NCI-H2081 (cell line): ENCODE results near the gene NAA25.
A peak's percentile ranks its signal among the peaks of the same experiment; 100 is the strongest.
"Not testable (repeated sequence)": the region's sequence is repeated elsewhere in the genome, so short reads cannot be mapped to it uniquely, and the experiment has no call there.

Source experiments
- DNase-seq, 2 experiments: peaks; one replicate each; lab custom pipeline; 2025; lab: John Stamatoyannopoulos, UW

The NAA25 gene

DNA sequence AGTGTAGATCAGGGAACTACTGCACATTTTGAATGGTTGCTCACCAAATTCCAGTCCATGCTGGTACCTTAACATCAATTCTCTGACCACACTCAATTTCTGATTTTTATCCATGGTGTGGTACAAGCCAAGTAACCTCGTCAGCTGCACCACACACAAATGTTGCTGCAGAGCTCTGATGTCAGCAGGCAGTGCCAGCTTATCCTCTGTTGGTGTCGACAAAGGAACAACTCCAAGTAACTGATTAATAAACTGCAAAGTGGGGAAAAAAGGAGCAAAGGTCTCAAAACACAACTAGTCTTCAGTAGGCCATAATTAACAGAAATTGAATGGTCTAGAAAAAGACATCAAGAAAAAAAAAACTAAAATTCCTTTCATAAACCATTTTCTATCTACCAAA, 47.4 kb downstream of the NAA25 start:
- no peak for DNase-seq

DNA sequence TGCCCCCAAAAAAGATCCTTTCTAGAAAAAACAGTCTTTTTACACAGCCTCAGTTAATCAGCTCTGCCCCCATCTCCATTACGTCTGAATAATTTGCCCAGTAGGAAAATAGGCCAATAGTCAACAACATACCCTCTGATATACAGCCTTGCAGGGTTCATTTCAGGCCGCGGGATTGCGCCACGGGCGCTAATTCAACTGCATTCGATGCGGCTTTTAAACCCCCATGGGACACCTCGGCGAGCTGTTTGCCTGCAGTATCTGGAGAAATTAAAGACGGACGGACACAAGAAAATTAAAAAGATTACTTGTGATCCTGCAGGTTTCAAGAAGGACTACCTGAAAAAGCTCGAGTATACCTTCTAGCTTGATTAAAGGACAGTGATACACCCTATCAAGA, 59.2 kb downstream of the NAA25 start:
- no peak for DNase-seq

DNA sequence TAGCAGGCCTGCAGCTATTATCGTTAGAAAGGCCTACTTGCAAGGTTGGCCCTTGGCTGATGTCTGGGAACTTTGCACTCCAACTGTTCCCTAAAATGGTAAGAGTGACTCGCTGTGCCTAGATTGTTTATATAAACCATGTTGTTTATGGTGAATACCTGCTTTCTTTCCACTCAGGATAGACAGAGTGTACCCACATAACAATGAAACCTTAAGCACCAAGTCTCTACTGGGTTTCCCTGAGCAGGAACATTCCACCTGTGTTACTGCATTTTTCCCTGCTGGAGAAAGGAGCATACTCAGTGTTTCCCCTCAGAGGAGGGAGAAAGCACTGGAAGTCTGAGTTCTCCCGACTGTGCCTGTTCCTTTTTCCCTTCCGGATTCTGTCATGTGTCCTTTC, 62.6 kb downstream of the NAA25 start:
- DNase-seq = no peak

DNA sequence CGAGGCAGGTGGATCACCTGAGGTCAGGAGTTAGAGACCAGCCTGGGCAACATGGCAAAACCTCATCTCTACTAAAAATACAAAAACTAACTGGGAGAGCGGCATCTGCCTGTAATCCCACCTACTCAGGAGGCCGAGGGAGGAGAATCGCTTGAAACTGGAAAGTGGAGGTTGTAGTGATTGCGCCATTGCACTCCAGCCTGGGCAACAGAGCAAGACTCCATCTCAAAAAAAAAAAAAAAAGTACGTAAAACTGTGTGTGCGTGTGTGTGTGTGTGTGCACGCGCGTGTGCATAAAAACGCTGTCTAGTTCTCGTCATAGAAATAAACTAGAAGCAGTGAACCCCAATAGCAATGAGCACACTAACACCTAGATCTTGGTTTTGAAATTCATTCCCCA, 72.0 kb downstream of the NAA25 start:
- DNase-seq = not testable (repeated sequence)

DNA sequence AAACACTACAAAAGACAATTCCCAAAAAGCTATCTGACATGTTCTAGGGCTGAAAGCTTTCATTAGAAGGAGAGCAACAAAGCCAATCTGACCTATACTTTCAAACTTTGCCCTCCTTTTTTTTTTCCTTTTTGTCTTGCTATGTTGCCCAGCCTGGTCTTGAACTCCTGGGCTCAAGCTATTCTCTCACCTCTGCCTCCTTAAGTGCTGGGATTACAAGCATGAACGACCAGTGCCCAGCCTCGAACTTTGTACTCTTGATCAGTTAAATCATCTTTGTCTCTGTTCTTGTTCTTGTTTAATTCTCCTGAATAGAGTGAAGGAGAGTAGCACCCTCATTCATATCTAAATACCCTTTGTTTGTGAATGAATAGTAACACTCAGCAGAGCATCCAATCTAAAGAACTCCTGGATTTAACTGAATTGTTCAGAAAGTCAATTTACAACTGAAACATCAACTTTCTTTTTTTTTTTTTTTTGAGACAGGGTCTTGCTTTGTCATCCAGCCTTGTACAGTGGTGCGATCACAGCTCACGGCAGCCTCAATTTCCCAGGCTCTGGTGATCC, 73.3 kb downstream of the NAA25 start:
- no peak for DNase-seq

DNA sequence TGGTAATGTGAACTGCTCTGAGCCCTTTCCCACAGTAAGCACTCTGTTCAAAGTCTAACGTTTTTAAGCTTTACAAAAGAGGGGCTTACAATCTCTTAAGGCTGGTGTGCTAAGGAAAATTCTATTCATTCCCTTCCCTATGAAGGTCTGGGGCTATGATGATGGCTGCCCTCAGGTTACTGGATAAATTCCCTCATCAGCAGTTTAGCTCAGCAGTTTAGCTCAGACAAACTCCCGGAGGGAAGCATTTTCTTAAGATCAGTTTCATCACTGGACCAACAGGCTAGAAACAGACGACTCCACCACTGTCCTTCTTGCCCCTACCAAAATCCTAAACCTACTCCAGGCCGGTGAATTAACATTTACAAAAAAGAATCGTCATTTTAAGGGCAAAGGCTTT, 76.3 kb downstream of the NAA25 start:
- DNase-seq = no peak

DNA sequence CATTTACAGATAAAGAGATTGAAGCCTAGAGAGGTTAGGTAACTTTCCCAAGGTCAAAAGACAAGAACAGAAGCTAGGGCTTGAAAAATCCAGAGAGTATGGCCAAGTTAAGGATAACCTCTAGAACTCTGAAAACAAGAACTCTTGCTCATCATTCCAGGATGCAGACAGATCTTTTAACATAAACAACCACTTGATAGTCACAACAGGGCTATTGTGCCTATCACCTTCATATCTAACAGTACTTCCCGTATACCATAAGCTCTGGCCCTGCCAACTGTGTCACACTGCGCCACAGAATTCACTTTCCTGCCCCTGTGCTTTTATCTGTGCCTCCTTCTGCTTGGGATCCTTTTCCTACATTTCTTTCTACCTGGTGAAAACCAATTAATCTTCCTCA, 77.1 kb downstream of the NAA25 start:
- no peak for DNase-seq

DNA sequence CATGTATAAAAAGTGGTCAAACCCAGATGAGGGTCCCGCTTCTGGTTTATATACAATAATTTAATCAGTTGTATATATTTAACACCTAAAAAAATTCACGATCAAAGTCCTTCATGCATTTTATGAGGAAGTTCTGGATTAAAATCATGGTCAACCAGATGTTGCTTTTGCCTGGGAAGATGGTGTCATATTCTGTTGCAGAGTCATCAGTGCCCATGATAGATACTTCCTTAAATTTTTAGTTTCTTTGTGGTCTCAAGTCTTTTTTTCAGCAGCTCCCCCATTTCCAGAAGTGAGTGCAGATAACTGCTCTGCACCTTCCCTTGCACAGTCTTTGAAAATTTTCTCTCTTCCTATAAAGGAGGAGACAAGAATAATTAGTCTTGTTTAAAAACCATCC, 79.3 kb downstream of the NAA25 start:
- DNase-seq = no peak

DNA sequence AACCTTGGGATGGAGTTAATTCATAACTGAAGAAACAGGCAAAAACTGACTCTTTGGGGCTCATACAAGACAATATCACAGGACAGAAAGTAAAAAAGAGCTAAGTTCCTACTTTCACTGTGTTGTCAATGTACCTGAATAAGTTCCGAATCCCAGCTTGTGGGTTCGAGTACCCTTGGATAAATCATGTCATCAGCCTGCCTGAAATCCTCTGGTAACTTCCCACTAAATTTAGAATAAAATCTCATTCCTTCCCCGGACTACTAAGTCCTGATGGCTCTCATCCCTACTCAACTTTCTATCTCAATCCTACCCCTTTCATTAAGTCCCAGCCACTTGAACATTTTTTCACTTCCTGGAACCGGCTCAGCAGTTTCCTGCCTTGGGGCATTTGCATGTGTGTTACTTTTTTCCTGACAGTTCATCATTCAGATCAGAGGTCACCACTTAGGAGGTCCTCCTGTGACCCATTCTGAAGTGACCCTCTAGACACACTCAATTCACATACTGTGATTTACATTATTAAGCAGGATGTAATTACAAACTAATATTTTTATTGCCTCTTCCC, 82.7 kb downstream of the NAA25 start:
- DNase-seq = no peak

DNA sequence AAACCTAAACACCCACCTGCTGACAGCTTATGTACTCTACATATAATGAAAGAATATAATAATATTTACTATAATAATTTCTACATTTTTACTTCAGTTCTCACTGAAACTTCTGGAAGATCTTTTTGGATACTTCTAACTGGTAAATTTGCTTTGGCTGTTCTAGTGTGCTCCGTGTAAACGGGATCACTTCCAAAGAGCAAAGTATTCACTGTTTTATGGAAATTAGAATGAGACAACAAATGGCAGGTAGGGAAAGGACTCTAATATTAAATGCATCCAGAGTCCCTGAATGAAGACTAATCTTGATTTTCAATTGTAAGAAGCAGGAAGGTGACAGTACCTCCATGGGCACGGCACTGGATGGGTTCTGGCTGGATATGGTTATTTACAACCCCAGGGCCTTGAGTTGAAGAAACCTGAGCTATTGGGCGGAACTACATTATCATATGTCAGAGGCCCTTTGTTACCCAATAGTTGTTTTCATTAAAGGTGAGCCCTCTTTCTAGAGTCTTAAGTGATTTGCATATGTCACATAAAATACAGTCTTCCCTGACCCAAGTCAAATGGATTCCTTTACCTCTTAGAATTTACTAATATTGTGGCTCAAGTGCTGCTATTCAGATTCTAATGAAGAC, 84.7 kb downstream of the NAA25 start:
- no peak for DNase-seq

DNA sequence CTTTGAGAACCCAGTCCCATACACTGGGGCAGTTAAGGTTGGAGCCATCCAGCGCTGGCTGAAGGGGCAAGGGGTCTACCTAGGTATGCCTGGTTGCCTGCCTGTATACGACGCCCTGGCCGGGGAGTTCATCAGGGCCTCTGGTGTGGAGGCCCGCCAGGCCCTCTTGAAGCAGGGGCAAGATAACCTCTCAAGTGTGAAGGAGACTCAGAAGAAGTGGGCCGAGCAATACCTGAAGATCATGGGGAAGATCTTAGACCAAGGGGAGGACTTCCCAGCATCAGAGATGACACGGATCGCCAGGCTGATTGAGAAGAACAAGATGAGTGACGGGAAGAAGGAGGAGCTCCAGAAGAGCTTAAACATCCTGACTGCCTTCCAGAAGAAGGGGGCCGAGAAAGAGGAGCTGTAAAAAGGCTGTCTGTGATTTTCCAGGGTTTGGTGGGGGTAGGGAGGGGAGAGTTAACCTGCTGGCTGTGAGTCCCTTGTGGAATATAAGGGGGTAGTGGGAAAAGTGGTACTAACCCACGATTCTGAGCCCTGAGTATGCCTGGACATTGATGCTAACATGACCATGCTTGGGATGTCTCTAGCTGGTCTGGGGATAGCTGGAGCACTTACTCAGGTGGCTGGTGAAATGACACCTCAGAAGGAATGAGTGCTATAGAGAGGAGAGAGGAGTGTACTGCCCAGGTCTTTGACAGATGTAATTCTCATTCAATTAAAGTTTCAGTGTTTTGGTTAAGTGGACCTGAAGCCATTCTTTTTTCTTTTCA, 86.2 kb downstream of the NAA25 start:
- DNase-seq = no peak

DNA sequence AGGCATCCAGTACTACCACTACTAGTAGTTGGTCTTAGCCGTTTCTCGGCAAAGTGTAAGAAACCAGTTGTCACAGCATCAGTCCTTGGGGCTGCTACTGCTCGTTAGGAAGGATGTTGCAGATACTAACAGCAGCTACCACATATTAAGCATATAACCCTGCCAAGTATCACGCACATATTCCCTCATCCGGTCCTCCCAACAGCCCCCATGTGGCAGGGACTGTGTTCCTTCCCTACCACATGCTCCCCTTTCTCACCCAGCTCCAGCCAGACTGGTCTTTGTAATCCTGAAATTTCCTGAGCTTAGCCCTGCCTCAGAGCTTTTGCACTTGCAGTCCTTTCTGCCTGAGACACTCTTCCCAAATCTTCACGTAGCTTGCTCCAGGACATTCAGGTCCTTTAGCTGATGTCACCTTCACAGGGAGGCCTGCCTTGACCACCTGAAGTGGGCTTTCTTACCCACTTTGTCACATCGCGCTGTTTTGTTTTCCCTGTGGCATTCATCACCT, 87.6 kb downstream of the NAA25 start:
- no peak for DNase-seq

DNA sequence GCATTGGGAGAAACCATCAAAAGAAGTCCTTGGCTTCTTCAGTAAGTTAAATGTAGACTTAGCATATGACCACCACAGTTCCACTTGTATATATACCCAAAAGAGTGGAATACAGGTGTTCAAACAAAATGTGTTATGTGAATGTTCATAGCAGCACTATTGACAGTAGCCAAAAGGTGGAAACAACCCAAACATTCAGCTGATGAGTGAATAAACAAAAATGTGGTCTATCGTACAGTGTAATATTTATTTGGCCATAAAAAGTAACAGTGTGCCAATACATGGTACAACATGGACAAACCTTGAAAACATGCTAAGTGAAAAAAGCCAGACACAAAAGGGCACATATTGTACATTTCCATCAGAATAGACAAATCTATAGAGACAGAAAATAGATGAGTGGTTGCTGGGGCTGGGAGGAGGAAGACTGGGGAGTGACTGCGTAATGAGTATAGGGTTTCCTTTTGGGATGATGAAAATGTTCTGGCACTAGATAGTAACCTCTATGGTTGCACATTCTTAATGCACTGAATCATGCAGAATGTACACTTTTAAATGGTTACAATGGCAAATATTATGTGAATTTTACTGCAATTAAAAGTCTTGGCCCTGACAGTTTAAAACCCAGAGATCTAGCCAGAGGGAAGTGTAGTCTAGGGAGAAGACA, 89.9 kb downstream of the NAA25 start:
- DNase-seq = peak in 1 of 2 experiments; percentile 50

DNA sequence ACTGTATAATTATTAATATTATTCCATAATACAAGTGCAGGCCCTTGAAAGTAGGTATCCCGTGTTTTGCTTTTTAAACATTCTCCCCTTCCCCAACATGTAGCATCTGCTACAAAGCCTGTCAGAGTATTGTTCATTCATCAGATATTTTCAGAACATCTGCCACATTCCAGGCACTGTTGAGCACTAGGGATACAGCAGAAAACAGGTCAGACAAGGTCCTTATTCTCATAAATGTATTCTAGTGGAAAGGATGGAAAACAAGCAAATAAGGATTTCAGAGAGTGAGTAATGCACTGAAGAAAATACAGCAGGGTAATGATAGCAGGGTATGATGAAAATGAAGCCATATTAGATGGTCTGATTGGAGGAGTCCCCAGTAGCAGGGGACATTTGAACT, 91.5 kb downstream of the NAA25 start:
- DNase-seq = no peak

DNA sequence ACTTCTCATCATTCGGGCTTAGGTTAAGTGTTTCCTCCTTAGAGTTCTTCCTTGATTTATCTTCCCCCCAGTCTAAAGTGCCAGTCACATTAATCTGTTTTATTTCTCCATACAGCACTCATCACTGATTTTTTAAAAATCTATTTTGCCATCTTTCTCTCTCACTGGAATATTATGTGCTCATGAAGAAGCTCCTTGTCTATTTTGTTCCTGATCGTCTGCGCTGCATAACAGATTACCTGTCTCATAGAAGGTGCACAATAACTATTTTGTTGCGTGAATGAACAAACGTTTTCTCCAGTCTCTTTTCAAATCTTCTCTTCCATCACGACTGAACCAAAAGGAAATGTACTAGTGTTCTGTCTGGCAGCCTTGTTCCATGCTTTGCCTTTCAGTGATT, 92.6 kb downstream of the NAA25 start:
- no peak for DNase-seq

DNA sequence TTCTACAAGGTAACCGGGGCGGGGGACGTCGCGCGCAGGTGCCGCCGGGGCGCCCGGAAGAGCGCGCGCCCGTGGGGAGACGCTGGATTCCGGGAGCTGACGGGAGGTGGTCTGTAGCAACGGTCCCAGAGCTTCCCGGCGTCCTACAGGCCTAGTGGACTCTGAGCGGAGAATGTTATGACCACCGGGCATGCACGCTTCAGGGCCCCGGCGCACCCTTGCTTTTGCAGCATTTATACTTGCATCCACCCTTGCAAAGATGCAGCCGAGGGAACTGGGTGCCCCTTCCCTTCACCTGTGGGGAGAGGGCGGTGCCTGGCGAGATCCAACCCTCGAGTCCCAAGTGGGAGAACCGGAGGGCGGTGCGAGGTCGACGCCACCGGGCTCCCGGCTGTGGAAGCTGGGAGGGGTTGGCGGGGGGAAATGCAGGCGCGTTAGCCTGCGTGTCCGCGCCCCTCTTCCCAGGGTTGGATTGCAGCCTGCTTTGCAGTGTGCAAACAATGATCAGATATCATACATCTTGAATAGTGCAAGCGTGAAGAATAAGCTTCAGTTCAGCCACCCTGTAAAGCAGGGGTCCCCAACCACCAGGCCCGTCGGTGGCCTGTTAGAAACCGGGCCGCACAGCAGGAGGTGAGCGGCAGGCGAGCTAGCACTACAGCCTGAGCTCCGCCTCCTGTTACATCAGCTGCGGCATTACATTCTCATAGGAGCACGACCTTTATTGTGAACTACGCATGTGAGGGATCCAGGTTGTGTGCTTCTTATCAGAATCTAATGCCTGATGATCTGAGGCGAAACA, 94.8 kb downstream of the NAA25 start:
- peak; percentile 79 to 87 for DNase-seq

DNA sequence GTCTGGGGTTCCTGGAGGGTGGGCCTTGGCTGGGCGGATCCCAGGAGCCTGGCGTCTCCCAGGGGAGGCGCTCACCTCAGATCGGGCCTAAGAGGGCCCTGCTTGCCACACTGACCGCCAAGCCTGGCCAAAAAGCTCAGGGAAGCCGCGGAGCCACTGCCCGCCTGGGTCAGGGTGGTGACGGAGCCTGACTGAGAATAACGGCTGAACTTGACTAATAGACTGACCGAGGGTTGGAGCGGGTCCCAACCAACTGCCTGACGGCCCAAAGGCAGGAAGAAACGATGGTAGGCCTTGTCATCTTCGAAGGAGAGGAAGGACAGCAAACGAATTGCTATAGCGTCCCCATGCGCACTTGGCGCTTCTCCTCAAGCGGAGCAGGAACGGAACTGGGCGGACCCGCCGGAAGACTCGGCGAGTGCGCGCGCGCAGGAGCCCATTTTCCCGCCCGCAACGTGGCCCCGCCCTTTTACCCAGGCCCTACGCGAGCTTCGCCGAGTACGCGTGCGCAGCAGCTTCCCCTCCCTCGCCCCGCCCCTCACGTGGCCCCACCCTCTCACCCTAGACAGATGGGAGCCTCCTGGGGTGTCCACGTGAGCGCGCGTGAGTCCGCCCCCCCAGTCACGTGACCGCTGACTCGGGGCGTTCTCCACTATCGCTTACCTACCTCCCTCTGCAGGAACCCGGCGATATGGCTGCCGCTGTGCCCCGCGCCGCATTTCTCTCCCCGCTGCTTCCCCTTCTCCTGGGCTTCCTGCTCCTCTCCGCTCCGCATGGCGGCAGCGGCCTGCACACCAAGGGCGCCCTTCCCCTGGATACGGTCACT, 95.6 kb downstream of the NAA25 start, which contains the start of the genes ERP29 and TMEM116:
Gene ERP29, plus strand, starts transcription at position 652 of the 826 bp plus-strand sequence. Its CDS starts 40 bp downstream, at position 692.
Gene TMEM116, minus strand, starts transcription at position 391 of the 826 bp plus-strand sequence. CDS start 7,895 bp downstream, outside the sequence.
- DNase-seq = peak; percentile 96 to 99

DNA sequence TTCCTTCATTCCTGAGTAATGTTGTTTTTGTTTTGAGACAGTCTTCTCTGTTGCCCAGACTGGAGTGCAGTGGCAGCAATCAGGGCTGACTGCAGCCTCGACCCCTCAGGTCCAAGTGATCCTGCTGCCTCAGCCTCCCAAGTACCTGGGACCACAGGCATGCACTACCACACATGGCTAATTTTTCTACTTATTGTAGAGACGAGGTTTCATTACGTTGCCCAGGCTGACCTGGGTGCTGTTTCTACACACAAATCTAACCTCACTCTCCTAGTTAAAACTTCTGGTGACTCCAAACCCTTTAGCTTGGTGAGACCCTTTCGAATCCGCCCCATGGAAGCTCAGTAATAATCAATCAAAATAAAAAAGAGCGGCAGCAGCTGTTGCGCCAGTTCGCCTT, 96.9 kb downstream of the NAA25 start:
- DNase-seq = no peak

DNA sequence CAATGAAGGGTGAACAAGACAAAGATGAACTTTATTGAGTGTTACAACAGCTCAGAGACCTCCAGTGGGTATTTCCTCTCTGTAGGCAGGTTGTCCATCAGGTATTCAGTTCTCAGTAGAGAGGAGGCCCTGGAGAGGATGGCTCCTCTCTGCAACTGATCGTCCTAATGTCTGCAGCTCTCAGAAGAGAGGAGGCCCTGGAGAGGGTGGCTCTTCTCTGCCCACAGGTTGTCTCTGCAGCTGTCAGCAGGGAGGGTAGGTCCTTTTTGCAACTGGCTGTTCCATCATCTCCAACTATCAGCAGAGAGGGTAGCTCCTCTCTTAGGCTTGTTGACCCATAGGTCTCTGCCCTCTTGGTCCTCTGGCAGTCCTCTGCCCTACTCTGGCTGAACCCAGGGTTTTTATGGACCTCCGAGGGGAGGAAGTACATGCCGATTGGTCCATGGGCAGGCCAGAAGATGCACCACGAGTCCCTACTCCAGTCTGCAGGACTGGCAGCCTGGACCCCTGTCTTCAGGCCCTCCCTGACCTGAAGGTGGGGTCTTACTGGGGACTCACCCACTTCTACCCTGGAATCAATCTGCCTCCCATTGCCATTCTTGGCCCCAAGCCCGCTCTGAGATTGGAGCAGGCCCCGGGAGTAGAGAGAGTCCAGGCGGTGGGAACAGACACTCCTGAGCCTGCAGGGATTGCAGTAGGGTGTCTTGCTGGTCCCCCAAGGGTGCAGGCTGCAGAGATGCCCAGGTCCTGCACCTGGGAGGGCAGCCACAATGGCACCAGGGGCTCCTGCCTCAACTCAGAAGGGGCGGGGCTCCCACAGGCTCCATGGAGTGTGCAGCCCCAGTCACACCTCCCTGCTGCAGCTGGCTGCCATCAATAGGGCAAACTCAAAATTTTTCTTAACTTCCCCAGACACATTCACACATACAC, 97.9 kb downstream of the NAA25 start:
- DNase-seq = no peak
